GM21786 (cell line): ENCODE measurements around the gene PIGS.

Experiments used
- ATAC-seq: cut with Tn5 transposase; IDR thresholded peaks from one replicate; pipeline ENCODE4 v1.9.1; 2021; ENCODE audit not compliant: unreplicated experiment

The PIGS gene

DNA sequence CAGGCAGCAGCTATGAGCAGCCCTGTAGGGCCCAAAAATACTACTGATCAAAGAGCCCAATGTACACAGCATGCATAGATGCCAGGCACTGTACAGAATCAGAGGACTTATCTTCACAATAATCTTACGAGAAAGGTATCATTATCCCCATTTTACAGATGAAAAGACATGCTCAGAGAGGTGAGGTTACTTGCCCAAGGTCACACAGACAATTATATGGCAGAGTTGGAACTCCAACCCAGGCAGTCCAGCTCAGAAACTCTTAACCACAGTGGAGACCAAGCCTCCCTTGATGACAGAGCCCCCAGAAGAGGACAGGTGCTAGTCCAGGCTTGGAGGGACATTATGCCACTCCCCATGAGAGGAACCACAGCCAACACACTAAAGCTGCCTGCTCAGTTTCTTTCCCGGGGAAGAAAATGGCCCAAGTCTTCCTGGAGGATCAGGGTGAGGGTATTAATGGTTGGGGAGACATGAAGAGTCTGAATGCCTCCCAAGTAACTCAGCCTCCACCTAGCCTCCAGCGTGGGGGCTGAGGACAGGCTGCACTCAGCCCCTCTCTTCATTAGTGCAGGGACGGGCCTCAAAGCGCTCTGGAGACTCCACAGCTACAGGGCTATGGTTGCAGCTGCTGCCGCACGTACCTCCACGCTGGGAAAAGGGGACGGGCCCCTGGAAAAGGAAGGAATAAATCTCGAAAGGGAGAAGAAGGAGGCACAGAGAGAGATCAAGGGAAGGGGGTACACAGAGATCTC, 19.7 kb downstream of the PIGS start:
- no peak for ATAC-seq

DNA sequence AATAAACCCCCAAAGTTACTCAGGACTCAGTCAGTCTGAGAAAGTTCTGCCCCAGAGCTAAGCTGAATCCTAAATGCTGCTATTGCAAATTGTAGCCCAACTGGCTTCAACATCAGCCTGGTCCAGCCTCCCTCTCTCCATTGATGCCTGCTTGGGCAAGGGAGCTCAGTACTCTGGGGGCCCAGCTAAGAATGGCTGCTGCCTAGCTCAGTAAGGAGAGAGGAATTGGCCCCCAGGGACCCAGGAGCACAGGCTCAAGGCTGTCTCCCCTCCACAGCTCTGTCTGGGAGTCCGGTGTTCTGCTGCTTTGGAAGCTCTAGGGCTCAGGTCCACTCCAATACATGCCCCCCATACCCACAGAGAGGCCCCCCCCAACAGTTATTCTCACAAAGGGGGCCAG, 20.5 kb downstream of the PIGS start:
- no peak for ATAC-seq

DNA sequence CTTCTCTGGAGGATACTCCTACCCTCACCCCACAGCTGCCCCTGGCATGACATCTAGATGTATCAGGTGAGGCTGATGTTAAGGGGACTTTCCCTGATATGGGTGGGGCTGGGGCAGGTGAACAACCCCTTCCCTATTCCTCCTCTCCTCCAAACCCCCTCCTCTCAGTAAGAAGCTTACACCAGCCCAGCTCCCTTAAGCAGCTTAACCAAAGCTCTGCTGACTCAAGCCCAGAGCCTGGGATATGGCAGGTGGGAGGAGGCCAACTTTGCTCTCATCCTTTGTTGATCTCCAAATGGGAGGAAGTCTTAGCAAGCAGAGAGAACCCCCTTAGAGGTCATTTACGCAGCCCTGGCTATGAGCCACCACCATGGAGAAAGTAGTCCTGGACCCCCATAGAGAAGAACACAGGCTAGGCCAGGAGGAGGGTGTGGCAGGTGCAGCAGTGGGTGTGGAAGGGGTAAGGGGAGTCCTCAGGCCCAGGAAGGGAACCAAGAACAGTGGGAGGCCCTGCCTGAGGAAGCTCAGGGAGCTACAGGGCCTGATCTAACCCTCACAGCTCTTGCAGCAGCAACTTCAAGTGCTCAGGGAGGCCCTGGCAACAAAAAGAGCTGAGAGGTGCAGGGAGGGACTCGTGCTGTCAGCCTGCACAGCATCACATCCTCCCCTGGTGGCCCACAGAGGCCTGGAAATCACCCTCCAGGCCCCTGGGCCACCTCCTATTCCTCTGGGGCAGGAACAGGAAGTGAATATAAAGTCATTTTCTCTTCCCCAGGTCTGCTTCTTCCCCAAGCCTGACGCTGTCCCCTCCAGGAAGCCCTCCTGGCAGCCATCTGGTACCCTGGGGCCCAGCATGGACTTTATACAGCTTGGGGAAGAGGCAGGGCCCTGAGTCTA, 21.8 kb downstream of the PIGS start:
- peak; percentile 46 for ATAC-seq

DNA sequence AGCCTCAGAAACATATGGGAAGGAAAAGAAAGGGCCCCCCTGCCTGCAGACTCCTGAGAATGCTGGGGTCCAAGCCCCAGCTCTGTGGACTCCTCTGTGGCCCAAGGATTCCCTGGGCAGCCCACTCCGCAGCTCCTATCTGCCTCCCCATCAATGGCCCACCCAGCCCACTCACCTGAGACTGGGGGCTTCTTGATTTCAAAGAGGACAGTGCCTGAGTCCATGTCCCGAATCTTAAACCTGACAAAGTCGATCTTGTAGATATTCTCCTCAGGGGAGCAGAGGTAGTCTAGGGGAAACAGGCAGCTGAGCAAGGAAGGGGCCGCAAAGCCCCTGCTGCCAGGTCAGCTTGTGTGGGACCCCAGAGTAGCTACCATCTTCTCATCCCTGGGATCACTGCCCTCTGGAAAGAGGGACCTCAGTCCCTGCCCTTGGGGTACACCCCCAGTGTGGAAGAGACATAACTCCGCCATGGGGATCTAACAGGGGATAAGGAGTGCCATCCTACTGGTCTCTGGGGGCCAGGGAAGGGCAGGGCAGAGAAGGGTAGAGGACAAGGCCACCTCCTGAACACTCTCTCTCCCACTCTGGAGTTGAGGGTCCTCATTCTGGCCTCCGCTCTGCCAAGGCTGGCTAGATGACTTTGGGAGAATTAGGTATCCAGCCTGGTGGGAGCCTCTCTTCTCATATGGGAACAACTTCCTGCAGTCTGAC, 22.8 kb downstream of the PIGS start:
- ATAC-seq, result no peak

DNA sequence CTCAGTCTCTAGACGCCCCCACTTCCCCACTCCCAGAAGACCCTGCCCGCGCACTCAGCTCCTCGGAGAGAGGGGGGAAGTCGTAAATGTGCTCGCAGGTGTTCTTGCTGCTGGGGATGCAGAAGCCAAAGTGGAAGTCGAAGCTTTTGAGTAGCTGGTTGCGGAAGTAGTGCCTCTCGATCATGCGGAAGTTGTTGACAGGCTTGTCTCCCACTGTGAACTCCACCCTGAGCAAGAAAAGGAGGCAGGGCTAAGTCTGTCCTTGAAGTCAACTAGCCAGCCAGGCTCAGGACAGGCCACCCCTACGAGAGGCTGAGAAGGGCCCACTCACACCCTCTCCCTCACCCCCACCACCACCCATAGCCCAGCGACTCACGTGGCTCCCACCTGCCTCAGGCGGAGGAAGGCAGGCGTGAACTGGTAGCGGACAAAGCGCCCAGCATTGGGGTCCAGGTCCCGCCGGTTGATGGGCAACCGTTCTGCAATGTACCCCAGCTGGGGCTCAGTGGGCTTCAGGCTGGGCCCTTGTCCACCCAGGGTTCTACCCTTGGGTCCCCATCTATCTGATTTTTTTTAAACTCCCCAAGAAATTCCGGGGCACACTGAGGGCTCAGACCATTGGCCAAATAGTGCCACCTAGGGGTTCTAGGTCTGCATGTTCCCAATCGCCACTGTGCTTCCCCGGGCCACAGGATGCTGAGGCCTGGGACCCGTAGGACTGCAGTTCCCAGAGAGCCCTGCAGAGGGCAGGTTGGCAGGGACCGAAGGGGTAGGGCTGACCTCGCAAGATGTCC, 23.5 kb downstream of the PIGS start:
- no peak for ATAC-seq

DNA sequence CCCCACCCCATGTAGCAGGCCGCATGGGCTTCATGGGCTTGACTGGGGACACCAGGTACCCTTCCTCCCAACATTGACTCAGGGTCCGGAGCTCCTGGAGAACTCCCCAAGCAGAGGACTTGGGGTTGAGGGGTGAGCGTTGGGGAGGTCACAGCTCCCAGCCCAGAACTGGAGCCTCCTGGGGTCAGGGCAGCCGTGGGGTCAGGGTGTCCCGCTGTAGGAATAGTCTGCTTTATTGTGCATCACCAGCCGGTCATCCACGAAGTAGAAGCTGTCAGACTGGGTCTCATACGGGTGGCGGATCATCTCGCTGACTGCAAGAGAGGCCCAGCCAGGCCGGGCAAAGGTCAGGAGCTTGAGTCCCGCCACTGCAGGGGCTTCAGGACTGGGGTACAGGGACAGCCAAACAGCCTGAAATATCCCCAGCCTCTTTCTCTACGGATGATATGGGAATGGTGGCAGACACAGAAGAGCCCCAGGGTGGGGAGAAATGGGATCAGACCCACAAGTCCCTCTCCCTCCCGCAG, 24.2 kb downstream of the PIGS start:
- no peak for ATAC-seq

DNA sequence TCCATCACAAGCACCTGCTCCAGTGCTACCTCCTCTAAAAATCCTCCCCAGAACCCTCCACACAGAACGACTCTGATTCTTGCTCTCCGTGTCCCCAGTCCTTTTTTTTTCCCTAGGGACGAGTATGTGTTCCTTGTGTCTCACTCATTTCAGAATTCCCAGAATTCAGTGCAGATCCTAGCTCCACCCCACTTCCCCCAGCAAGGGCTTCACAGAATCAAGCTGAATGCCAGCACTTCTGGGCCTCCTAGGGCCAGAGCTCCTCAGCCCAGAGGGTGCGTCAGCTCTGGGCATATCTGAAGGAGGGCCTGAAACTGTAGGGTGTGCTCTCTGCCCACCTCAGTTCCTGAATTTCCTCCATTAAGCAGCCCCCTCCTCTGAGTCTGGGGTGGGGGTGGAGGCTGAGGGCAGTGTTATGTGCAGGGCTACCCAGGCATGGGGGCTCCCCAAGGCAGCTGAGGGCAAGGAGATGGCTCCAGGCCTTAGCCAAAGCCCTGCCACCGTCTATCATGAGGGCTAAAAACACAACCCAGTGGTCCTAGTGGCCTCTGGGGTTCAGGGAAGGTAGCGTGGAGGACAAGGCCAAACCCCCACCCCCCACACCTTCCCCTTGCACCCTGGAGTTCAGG, 25.4 kb downstream of the PIGS start:
- no peak for ATAC-seq

DNA sequence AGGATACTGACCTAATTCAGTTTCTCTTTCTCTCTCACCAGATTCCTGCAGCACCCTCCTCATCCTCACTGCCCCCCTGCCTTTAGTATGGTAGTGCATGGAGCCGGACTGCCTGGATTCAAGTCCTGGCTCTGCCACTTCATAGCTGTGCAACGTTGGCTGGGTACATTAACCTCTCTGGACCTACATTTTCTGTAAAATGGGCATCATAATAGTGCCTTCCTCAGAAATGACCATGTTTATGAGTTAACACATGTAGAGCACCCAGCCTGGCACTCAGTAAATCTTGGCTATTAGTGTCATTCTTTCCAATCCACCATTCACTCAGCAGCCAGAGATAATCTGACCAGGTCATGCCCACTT, 26.2 kb downstream of the PIGS start:
- ATAC-seq, result no peak

DNA sequence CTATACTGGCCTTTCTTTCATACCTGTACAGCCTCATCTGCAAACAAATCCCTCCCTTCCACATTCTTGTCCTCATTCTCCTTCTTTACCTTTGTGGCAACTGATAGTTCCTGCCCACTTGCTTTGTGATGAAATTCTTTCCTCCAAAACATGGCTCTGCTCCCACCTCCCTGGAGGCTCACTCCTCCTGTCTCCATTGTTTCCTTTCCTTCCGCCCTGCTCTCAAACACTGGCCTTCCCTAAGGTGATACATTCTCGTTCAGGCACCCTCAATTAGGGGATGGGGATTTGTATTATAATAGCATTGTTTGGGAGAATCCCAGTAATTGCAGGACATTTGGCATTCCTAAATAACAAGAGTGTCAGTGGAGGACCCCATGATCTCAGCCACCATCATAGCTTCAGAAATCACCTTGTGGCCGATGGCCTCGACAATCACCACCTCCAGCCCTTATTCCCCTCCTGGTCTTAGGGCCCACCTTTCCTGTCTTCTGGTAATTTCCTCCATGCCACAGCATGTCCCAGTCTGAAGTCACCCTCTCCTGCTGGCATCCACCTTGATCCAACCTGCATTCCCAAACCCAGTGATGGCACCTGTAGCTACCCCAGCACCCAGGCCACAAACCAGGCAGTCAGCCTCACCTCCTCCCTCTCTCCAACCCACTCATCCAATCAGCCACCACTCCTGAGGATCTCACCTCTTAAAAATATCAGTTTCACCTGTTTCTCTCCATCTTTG, 26.8 kb downstream of the PIGS start:
- no peak for ATAC-seq

DNA sequence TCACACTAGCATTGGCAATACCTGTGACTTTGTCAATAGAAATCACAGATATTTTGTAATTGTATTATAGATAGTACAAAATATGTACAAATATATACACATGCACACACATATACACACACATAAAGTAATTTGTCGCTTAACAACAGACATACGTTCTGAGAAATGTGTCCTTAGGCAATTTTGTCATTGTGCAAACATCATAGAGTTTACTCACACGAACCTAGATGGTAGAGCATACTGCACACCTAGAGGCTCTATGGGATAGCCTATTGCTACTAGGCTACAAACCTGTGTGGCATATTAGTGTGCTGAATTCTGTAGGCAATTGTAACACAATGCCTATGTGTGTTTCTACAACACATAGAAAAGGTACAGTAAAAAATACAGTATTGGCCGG, 29.9 kb downstream of the PIGS start:
- ATAC-seq, result no peak

DNA sequence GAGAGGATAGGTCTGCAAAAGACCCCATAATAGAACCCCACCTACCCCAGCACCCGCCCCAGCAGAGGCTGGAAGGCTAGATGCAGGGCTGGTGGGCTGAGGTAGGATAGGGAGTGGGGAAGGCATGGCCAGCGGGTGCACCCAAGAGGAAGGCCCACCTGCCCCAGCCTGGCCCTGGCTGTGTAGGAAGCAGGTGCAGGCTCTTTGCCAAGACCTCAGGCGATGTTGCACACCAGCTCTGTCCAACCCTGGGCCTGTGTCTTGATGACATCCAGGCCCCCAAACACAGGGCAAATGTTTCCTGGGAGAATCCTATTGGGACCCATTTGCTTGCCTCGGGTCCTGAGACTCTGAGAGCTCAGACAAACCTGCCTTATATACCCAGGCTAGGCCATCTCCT, 31.1 kb downstream of the PIGS start:
- no peak for ATAC-seq

DNA sequence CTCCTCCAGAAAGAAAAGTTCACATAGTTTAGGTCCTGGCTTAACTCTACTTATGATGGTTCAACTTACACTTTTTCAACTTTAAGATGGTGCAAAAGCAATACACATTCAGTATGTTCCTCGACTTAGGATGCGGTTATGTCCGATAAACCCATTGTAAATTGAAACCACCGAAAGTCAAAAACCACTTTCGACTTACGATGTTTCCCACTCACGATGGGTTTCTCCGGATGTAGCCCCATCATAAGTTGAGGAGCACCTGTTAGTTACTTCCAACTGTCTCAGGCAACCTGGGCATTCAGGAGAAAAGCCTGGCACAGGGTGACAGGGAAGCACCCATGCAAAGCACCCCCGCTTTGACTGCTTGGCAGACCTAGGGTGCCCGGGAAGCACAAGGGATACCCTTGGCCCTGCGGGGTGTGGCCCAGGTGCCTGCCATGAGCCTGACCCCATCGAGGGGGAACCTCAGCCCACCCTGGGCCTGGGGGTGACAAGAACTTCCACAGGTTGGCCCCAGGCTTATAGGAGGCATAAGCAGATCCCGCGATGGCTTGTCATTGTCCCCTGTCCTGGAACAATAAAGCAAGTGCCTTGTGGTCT, 32.9 kb downstream of the PIGS start:
- ATAC-seq, result no peak

DNA sequence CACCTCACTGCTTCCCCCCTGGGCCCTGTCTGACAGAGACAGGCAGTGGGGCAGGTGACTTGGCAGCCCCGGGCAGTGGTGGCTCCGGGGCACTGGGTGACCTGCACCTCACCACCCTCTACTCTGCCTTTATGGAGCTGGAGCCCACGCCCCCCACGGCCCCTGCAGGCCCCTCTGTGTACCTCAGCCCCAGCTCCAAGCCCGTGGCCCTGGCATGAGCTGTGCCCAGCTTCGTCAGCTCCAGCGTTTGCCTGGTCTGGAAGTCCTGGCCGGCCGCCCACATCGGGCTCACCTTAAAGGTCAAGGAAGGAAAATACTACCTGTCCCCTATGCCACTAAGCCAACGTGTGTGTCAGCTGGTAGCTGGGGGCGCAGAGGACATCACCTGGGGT, 34.1 kb downstream of the PIGS start:
- no peak for ATAC-seq

DNA sequence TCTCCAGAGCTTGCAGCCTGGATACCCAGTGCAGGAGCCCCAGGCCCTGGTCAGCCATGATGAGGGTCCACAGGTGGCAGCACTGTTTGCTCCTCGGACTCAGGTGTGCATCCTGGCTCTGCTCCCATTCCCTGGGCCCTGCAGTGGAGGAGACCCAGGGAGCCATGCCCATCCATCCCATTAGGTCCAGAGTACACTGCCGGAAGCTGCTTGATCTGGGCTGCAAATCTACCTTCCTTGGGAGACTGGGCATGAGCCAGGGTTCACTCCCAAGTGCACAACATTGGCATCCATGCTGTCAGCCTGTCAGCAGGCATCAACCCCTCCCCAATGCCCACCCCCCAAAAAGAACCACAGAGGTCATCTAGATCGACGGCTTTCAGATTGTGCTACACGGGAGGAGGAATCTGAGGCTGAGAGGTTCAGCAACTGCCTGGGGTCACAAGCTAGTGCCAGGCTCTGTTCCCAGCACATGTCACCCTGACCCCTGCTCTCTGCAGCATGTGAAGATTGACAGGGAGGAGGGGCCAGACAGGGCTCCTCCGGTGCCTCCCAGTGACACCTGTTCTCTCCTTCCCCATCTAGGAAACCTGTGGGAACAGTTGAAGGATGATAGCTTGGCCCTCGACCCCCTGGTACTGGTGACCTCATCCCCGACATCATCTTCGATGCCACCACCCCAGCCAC, 34.6 kb downstream of the PIGS start:
- ATAC-seq, result no peak

DNA sequence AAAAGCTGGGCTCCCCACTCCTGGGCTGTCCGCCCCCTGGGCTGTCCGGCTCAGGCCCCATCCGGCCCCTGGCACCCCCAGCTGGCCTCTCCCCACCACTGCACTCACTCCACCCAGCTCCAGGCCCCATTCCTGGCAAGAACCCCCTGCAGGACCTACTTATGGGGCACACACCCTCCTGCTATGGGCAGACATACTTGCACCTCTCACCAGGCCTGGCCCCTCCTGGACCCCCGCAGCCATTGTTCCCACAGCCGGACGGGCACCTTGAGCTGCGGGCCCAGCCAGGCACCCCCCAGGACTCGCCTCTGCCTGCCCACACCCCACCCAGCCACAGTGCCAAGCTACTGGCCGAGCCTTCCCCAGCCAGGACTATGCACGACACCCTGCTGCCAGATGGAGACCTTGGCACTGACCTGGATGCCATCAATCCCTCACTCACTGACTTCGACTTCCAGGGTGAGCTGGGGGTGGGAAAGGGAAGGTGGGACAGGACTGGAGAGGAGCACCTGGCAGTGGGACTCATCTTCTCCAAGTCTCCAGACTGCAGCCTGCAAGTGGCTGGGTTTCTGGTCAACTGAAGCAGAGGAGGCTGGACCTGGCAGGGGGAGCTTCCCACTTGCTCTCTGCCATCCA, 36.5 kb downstream of the PIGS start:
- ATAC-seq, result no peak

DNA sequence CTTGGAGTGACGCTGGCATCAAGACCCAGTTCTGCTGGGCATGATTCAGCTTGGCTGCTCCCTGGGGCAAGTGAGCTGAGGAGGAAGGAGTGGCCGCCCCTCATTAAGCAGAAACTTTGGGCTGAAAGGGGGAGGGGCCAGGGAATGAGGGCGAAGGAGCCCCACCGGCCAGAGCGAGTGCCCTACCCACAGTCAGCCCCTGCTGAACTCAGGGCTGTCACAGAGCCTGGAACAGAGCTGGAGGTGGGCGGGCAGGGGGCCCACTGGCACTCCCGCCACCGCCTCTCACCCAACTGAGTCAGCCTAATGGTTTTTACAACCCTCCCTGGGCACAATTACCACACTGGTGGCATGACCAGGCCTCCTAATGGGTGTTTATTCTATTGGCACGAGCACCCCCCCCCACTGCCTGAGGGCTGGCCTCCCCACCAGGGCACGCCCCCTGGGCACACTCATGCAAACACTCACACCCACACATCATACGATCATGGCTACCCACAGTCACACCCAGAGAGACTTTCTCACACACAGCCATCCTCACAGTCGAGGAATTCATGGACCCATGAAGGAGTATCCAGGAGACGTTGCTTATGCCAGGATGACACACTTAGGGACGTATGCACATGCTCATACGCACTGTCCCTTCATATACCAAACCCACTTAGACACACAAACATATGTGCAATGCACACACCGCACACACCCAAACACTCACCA, 38.1 kb downstream of the PIGS start:
- no peak for ATAC-seq
